Neural progenitor cell (in vitro differentiated cells): ENCODE measurements around the gene ERI2.

Experiments
- CTCF ChIP-seq: fragments of 200-600 bp; sonication (generic); IDR thresholded peaks from 2 replicates; pipeline ENCODE4 v1.5.1; 2017; ENCODE audit warnings: antibody characterized with exemption, mild to moderate bottlenecking
- EZH2 ChIP-seq: fragments of 200-600 bp; sonication (generic); IDR thresholded peaks from 2 replicates; pipeline ENCODE4 v1.6.1; 2017; ENCODE audit warnings: antibody characterized with exemption, mild to moderate bottlenecking, moderate library complexity
- EZH2phosphoT487 ChIP-seq: fragments of 200-600 bp; sonication (generic); IDR thresholded peaks from 2 replicates; pipeline ENCODE4 v1.6.1; 2017; ENCODE audit warnings: antibody characterized with exemption

DNA sequence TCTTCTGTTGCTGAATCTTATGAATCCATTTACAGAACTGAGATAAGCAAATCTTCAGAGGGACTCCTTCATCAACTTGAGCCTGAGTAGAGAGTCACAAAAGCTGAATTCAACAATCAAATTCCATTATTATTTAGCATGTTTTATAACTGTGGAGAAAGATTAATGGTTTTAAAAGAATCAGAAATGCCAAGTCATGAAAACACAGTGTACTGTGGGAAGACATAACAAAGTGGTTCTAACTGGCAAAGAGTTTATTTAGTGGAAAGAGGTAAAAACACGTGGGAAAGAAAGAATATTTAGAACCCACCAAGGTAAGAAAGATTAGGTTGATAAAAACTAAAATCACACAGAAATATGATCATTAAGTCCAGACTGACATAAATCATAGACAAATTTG lies 5.0 kb downstream of the ERI2 start:
- TF ChIP-seq CTCF (no peak), EZH2phosphoT487 (no peak), EZH2 (no peak)
